Subcutaneous abdominal adipose tissue (tissue), 5 donors: ENCODE measurements around the gene DPYD.

Source experiments
- H3K27ac ChIP-seq: one replicate; pipeline ENCODE4 v1.7.0; 2013; ENCODE audit warnings: low read depth, mild to moderate bottlenecking, inconsistent platforms, low read length, moderate library complexity
- H3K27me3 ChIP-seq, 5 donors: one replicate each; pipeline ENCODE4 v1.7.0; 2013; ENCODE audit warnings: low read length in 5 of 5, inconsistent platforms in 1 of 5; ENCODE audit not compliant: control insufficient read depth in 5 of 5, insufficient read depth in 4 of 5
- H3K36me3 ChIP-seq, 5 donors: one replicate each; pipeline ENCODE4 v1.7.0; 2013; ENCODE audit warnings: low read length in 5 of 5; ENCODE audit not compliant: control insufficient read depth in 5 of 5, insufficient read depth in 5 of 5
- H3K4me1 ChIP-seq, 5 donors: one replicate each; pipeline ENCODE4 v1.7.0; 2013; ENCODE audit warnings: low read length in 5 of 5, mild to moderate bottlenecking in 3 of 5, moderate library complexity in 1 of 5; ENCODE audit not compliant: control insufficient read depth in 5 of 5, insufficient read depth in 5 of 5
- H3K4me3 ChIP-seq, 5 donors: one replicate each; pipeline ENCODE4 v1.7.0; 2013; ENCODE audit warnings: low read length in 5 of 5, low read depth in 1 of 5
- H3K9ac ChIP-seq, 5 donors: one replicate each; pipeline ENCODE4 v1.7.0; 2013; ENCODE audit warnings: low read length in 5 of 5, mild to moderate bottlenecking in 4 of 5, moderate library complexity in 3 of 5
- H3K9me3 ChIP-seq, 5 donors: one replicate each; pipeline ENCODE4 v1.7.0; 2013; ENCODE audit warnings: low read length in 5 of 5; ENCODE audit not compliant: control insufficient read depth in 5 of 5
- donor health status: healthy.
- donor health status: healthy.
- donor health status: healthy.
- donor health status: healthy.
- donor health status: healthy.

Gene DPYD

GRCh38 chr1:97886199-97886598 lies 34.6 kb downstream of the DPYD start:
- Histone ChIP-seq H3K27me3 (no peaks in the 10 kb centered on the region), H3K9ac (no peak overlapping the region), H3K9me3 (peaks cover 0 to 17% (median 7%) of the 10 kb centered on the region in 5 donors), H3K27ac (no peak overlapping the region), H3K36me3 (peaks cover 0 to 10% (median 2%) of the 10 kb centered on the region in 5 donors), H3K4me3 (no peak overlapping the region), H3K4me1 (no peaks in the 10 kb centered on the region)

GRCh38 chr1:97883823-97884222 lies 37.0 kb downstream of the DPYD start:
- Histone ChIP-seq H3K36me3 (peaks cover 0 to 16% (median 5%) of the 10 kb centered on the region in 5 donors), H3K9me3 (peaks cover 0 to 10% (median 2%) of the 10 kb centered on the region in 5 donors), H3K27me3 (no peaks in the 10 kb centered on the region), H3K4me1 (no peaks in the 10 kb centered on the region), H3K9ac (no peak overlapping the region), H3K27ac (no peak overlapping the region), H3K4me3 (no peak overlapping the region)

GRCh38 chr1:97877307-97877706 lies 43.5 kb downstream of the DPYD start:
- no peak overlapping the region for H3K4me3 ChIP-seq

GRCh38 chr1:97875996-97876395 lies 44.8 kb downstream of the DPYD start:
- no peak overlapping the region for H3K27ac ChIP-seq
- no peaks in the 10 kb centered on the region for H3K27me3 ChIP-seq
- no peaks in the 10 kb centered on the region for H3K9me3 ChIP-seq
- H3K4me1 ChIP-seq = no peaks in the 10 kb centered on the region
- H3K36me3 ChIP-seq = peaks cover 0 to 4% (median under 1%) of the 10 kb centered on the region in 5 donors
- no peak overlapping the region for H3K4me3 ChIP-seq
- H3K9ac ChIP-seq = no peak overlapping the region

More at GRCh38 chr1:97877307-97877706, 43.5 kb downstream of the DPYD start:
- Histone ChIP-seq H3K4me1 (no peaks in the 10 kb centered on the region), H3K9ac (no peak overlapping the region), H3K36me3 (peaks cover 0 to 15% (median 5%) of the 10 kb centered on the region in 5 donors), H3K27ac (no peak overlapping the region), H3K9me3 (no peaks in the 10 kb centered on the region), H3K27me3 (no peaks in the 10 kb centered on the region)

- no peak overlapping the region for H3K27ac ChIP-seq
- H3K36me3 ChIP-seq = peaks cover 0 to 5% (median 0%) of the 10 kb centered on the region in 5 donors
- H3K27me3 ChIP-seq = no peaks in the 10 kb centered on the region
- no peak overlapping the region for H3K4me3 ChIP-seq
- H3K4me1 ChIP-seq = no peaks in the 10 kb centered on the region
- peaks cover 0 to 9% (median 0%) of the 10 kb centered on the region in 5 donors for H3K9me3 ChIP-seq
- no peak overlapping the region for H3K9ac ChIP-seq
Observed at GRCh38 chr1:97870589-97870988, 50.2 kb downstream of the DPYD start.

- H3K4me1 ChIP-seq = peaks cover 0 to 7% (median 0%) of the 10 kb centered on the region in 5 donors
- no peak overlapping the region for H3K9ac ChIP-seq
- peaks cover 0 to 9% (median 0%) of the 10 kb centered on the region in 5 donors for H3K9me3 ChIP-seq
- peaks cover 0 to 5% (median 0%) of the 10 kb centered on the region in 5 donors for H3K36me3 ChIP-seq
- no peak overlapping the region for H3K4me3 ChIP-seq
- H3K27ac ChIP-seq = no peak overlapping the region
- no peaks in the 10 kb centered on the region for H3K27me3 ChIP-seq
Observed at GRCh38 chr1:97869441-97869840, 51.4 kb downstream of the DPYD start.

GRCh38 chr1:97867127-97867526 lies 53.7 kb downstream of the DPYD start:
- H3K36me3 ChIP-seq = peaks cover 0 to 5% (median 0%) of the 10 kb centered on the region in 5 donors
- H3K27ac ChIP-seq = no peak overlapping the region
- peaks cover 0 to 9% (median 0%) of the 10 kb centered on the region in 5 donors for H3K9me3 ChIP-seq
- H3K4me3 ChIP-seq = no peak overlapping the region
- H3K27me3 ChIP-seq = no peaks in the 10 kb centered on the region
- H3K9ac ChIP-seq = no peak overlapping the region
- H3K4me1 ChIP-seq = peaks cover 0 to 9% (median 0%) of the 10 kb centered on the region in 5 donors

- Histone ChIP-seq H3K36me3 (peaks cover 0 to 5% (median 0%) of the 10 kb centered on the region in 5 donors), H3K27me3 (no peaks in the 10 kb centered on the region), H3K27ac (no peak overlapping the region), H3K9ac (no peak overlapping the region), H3K4me3 (peak overlapping the region in 1 of 5 donors; percentile 17), H3K4me1 (peaks cover 0 to 9% (median 0%) of the 10 kb centered on the region in 5 donors), H3K9me3 (peaks cover 0 to 9% (median 0%) of the 10 kb centered on the region in 5 donors)
Observed at GRCh38 chr1:97864615-97865014, 56.2 kb downstream of the DPYD start.

- no peak overlapping the region for H3K4me3 ChIP-seq
- no peaks in the 10 kb centered on the region for H3K9me3 ChIP-seq
- H3K27ac ChIP-seq = no peak overlapping the region
- H3K4me1 ChIP-seq = peaks cover 0 to 8% (median 0%) of the 10 kb centered on the region in 5 donors
- H3K27me3 ChIP-seq = no peaks in the 10 kb centered on the region
- no peak overlapping the region for H3K9ac ChIP-seq
- H3K36me3 ChIP-seq = peaks cover 0 to 6% (median 5%) of the 10 kb centered on the region in 5 donors
Observed at GRCh38 chr1:97853221-97853620, 67.6 kb downstream of the DPYD start.

GRCh38 chr1:97849345-97850340 lies 71.2 kb downstream of the DPYD start:
- Histone ChIP-seq H3K27ac (no peak overlapping the region), H3K9ac (no peak overlapping the region), H3K9me3 (peaks cover 0 to 6% (median 0%) of the 10 kb centered on the region in 5 donors), H3K36me3 (peaks cover 0 to 12% (median 11%) of the 10 kb centered on the region in 5 donors), H3K4me3 (no peak overlapping the region), H3K27me3 (no peaks in the 10 kb centered on the region), H3K4me1 (peaks cover 0 to 8% (median 0%) of the 10 kb centered on the region in 5 donors)
